Measurements from ENCODE around the gene NKX2-8.

NKX2-8 gene

GRCh38 chr14:36579573-36580140, 2.8 kb downstream of the NKX2-8 start:
- TF ChIP-seq CTCF (IDR thresholded peaks at IDR 0.05; ENCODE audit: insufficient read depth, low read length, poor library complexity, severe bottlenecking), result no peak
- H3K4me3 ChIP-seq (replicated peaks; ENCODE audit: low read depth, low read length), result no peak overlapping the region
- no peaks in the 10 kb centered on the region for H3K36me3 ChIP-seq (ENCODE audit: control insufficient read depth, insufficient read depth, low read length)
- H3K27me3 ChIP-seq (replicated peaks; ENCODE audit: control insufficient read depth, insufficient read depth, low read length), result no peaks in the 10 kb centered on the region; the same call in 1 of the 2 replicates
- DNase-seq (ENCODE audit: extremely low read depth, insufficient read length), result no peak

- Histone ChIP-seq H3K27me3 (replicated peaks; ENCODE audit: control insufficient read depth, insufficient read depth, low read length) (no peaks in the 10 kb centered on the region), H3K36me3 (ENCODE audit: control insufficient read depth, insufficient read depth, low read length) (no peaks in the 10 kb centered on the region), H3K4me3 (replicated peaks; ENCODE audit: low read depth, low read length) (no peak overlapping the region)
- TF ChIP-seq CTCF (IDR thresholded peaks at IDR 0.05; ENCODE audit: insufficient read depth, low read length, poor library complexity, severe bottlenecking), result no peak
- no peak for DNase-seq (ENCODE audit: extremely low read depth, insufficient read length)
These were observed 3.3 kb downstream of the NKX2-8 start for GRCh38 chr14:36579001-36579555.

GRCh38 chr14:36570065-36570464, 12.3 kb downstream of the NKX2-8 start:
- TF ChIP-seq CTCF (IDR thresholded peaks at IDR 0.05; ENCODE audit: insufficient read depth, low read length, poor library complexity, severe bottlenecking), result no peak
- no peaks in the 10 kb centered on the region for H3K27me3 ChIP-seq (replicated peaks; ENCODE audit: control insufficient read depth, insufficient read depth, low read length)

DNA sequence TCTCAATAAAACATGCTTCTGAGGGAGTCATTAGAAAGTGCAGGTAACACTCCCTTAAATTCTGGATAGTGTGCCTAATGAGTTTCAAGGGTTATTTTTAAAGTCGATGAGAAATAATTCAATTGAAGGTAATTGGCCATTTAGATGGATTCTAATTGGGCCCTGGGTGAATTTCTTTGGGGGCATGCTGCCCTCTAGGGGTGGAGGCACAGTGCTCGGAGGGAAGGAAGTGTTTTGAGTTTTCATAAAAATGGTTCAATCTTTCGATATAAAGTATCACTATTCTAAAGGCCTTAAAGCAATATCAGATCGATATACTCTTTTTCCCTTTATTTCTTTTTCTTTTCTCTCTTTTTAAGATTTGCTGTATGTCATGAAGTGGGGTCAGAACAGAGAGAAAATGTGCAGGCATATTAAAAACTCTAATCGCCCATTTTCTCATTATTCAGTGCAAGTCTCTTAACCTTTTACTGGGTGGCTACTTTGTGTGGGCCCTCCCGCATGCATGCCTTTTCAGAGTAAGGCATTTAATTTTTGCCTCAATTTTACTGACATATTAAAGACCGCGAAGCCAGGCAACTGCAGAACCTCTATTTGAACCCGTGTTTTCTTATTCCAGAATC, 25.5 kb downstream of the NKX2-8 start:
- Histone ChIP-seq H3K4me3 (replicated peaks; ENCODE audit: low read depth, low read length) (no peak overlapping the region), H3K36me3 (ENCODE audit: control insufficient read depth, insufficient read depth, low read length) (no peaks in the 10 kb centered on the region), H3K27me3 (replicated peaks; ENCODE audit: control insufficient read depth, insufficient read depth, low read length) (no peaks in the 10 kb centered on the region)
- TF ChIP-seq CTCF (IDR thresholded peaks at IDR 0.05; ENCODE audit: insufficient read depth, low read length, poor library complexity, severe bottlenecking), result peak; percentile 84
- DNase-seq (ENCODE audit: extremely low read depth, insufficient read length), result no peak

More at GRCh38 chr14:36570065-36570464, 12.3 kb downstream of the NKX2-8 start:
- no peak for DNase-seq (ENCODE audit: extremely low read depth, insufficient read length)
- Histone ChIP-seq H3K36me3 (ENCODE audit: control insufficient read depth, insufficient read depth, low read length) (no peaks in the 10 kb centered on the region), H3K4me3 (replicated peaks; ENCODE audit: low read depth, low read length) (no peak overlapping the region)

- Histone ChIP-seq H3K27me3 (replicated peaks; ENCODE audit: control insufficient read depth, insufficient read depth, low read length) (no peaks in the 10 kb centered on the region), H3K36me3 (ENCODE audit: control insufficient read depth, insufficient read depth, low read length) (no peaks in the 10 kb centered on the region), H3K4me3 (replicated peaks; ENCODE audit: low read depth, low read length) (no peak overlapping the region)
- no peak for TF ChIP-seq CTCF (IDR thresholded peaks at IDR 0.05; ENCODE audit: insufficient read depth, low read length, poor library complexity, severe bottlenecking)
- DNase-seq (ENCODE audit: extremely low read depth, insufficient read length), result no peak
These were observed 26.2 kb downstream of the NKX2-8 start for GRCh38 chr14:36555998-36556743.
